Measurements from ENCODE around the gene KLK11.

DNA sequence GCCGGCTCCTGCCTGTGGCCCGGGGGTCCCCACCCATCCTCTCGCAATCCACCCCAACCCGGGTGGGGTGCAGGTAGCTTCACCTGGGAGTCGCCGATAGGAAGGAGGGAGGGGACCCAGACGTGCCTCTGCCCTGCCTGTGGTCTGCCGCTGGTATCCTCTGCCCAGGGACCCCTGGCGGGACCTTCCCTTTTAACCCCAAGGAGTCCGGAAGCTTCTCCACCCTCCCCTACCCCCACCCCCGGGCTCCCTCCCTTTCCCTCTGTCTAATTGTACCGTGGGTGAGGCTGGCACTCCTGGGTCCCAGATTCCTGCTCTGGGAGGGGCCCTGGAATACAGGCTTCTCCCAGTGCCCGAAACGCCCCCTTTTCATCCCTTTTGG is 6.9 kb downstream of the KLK11 start, which contains the start of gene KLK10:
- TF ChIP-seq YY1 (IDR thresholded peaks at IDR 0.05): no peak
- TF ChIP-seq NR2F2 (IDR thresholded peaks at IDR 0.05): no peak
- no peak for TF ChIP-seq CTCF (IDR thresholded peaks at IDR 0.05; ENCODE audit: low read depth, low read length, missing input control)
- TF ChIP-seq GABPA (IDR thresholded peaks at IDR 0.05 in 1 of 2, conservative IDR thresholded peaks at IDR 0.05 in 1 of 2): no peak
- no peak for TF ChIP-seq FOXA1 (IDR thresholded peaks at IDR 0.05)
- TF ChIP-seq, protein P1, sequence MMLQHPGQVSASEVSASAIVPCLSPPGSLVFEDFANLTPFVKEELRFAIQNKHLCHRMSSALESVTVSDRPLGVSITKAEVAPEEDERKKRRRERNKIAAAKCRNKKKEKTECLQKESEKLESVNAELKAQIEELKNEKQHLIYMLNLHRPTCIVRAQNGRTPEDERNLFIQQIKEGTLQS (IDR thresholded peaks at IDR 0.05): no peak
- TF ChIP-seq, protein P2, sequence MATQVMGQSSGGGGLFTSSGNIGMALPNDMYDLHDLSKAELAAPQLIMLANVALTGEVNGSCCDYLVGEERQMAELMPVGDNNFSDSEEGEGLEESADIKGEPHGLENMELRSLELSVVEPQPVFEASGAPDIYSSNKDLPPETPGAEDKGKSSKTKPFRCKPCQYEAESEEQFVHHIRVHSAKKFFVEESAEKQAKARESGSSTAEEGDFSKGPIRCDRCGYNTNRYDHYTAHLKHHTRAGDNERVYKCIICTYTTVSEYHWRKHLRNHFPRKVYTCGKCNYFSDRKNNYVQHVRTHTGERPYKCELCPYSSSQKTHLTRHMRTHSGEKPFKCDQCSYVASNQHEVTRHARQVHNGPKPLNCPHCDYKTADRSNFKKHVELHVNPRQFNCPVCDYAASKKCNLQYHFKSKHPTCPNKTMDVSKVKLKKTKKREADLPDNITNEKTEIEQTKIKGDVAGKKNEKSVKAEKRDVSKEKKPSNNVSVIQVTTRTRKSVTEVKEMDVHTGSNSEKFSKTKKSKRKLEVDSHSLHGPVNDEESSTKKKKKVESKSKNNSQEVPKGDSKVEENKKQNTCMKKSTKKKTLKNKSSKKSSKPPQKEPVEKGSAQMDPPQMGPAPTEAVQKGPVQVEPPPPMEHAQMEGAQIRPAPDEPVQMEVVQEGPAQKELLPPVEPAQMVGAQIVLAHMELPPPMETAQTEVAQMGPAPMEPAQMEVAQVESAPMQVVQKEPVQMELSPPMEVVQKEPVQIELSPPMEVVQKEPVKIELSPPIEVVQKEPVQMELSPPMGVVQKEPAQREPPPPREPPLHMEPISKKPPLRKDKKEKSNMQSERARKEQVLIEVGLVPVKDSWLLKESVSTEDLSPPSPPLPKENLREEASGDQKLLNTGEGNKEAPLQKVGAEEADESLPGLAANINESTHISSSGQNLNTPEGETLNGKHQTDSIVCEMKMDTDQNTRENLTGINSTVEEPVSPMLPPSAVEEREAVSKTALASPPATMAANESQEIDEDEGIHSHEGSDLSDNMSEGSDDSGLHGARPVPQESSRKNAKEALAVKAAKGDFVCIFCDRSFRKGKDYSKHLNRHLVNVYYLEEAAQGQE (IDR thresholded peaks at IDR 0.05): no peak

Measured in liver (tissue), 3 donors.